NCI-H510A treated with DMSO at 0.1 percent for 48 hours (cell line): ENCODE results near the gene BRD9.
"Not testable (repeated sequence)": the region's sequence is repeated elsewhere in the genome, so short reads cannot be mapped to it uniquely, and the experiment has no call there.

Source experiments
- DNase-seq: peaks from one replicate; lab custom pipeline; 2025; lab: John Stamatoyannopoulos, UW

BRD9 gene

GRCh38 chr5:856531-857425 is 35.8 kb downstream of the BRD9 start:
- no peak for DNase-seq

- no peak for DNase-seq
Measured at GRCh38 chr5:855771-856530, 36.6 kb downstream of the BRD9 start.

GRCh38 chr5:854966-855743 is 37.4 kb downstream of the BRD9 start:
- DNase-seq, result no peak

DNA sequence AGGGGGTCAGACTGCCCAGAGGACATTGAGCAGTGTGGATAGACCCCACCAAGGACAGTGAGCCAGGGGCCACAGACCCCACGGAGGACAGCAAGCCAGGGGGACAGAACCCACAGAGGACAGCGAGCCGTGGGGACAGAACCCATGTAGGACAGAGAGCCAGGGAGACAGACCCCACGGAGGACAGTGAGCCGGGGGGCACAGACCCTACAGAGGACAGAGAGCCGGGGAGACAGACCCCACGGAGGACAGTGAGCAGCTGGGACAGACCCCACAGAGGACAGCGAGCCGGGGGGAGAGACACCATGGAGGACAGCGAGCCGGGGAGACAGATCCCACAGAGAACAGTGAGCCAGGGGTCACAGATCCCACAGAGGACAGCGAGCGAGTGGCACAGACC is 38.4 kb downstream of the BRD9 start:
- DNase-seq, result no peak

DNA sequence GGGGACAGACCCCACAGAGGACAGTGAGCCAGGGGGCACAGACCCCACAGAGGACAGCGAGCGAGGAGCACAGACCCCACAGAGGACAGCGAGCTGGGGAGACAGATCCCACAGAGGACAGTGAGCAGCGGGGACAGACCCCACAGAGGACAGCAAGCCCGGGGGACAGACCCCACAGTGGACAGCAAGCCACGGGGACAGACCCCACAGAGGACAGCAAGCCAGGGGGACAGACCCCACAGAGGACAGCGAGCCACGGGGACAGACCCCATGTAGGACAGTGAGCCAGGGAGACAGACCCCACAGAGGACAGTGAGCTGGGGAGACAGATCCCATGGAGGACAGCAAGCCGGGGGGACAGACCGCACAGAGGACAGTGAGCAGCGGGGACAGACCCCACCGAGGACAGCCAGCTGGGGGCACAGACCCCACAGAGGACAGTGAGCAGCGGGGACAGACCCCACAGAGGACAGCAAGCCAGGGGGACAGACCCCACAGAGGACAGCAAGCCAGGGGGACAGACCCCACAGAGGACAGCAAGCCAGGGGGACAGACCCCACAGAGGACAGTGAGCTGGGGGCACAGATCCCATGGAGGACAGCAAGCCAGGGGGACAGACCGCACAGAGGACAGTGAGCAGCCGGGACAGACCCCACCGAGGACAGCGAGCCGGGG is 39.0 kb downstream of the BRD9 start:
- DNase-seq, result not testable (repeated sequence)

- DNase-seq, result no peak
Measured at GRCh38 chr5:852431-853401, 39.9 kb downstream of the BRD9 start.

DNA sequence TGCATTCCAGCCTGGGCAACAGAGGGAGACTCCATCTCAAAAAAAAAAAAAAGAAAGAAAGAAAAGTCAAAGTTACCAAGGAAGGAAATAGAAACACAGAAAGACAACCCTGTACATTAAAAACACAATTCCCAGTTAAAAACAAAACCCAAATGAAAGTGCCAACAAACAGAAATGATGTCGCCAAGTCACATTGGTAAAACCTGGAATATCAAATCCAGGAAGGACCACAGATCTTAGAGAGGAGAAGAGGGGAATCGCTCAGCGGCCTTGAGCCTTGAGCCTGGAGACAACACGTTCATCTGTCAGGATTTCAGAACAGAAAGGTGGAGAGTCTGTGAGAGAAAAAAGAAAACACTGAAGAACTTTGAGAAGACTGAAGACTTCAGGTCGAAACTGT is 40.6 kb downstream of the BRD9 start:
- DNase-seq, result no peak

- DNase-seq, result no peak
Measured at GRCh38 chr5:851553-851952, 41.0 kb downstream of the BRD9 start.

- DNase-seq, result no peak
Measured at GRCh38 chr5:851076-851475, 41.5 kb downstream of the BRD9 start.

DNA sequence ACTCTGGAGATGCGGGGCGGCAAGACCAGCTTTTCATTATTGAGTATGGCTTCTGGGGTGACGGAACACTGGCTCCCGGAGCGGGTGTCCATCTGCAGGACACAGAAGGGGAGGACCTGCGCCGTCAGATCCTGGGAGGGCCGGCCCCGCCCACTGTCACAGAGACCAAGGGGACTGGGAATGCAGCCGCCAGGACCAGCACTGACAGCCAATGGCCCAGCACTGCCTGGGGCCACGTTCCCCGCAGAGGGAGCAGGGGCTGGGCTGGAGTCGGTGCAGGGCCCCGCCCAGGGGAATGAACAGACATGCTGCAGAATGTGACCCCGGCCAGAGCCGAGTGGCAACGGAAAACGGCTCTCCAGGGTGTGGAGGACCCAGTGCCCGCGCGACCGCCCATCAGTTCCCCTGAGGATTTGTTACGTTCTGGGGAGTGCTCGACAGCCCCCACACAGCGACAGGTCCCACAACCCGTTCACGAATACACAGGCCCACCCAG is 42.0 kb downstream of the BRD9 start, which contains the start of gene ZDHHC11:
Gene ZDHHC11, minus strand, starts transcription at position 476 of the 496 bp plus-strand sequence. Its CDS starts 384 bp downstream, at position 92.
- no peak for DNase-seq

- no peak for DNase-seq
Measured at GRCh38 chr5:849651-850301, 42.8 kb downstream of the BRD9 start.

- DNase-seq, result no peak
Measured at GRCh38 chr5:848671-849111, 43.9 kb downstream of the BRD9 start.

GRCh38 chr5:847736-848135 is 44.9 kb downstream of the BRD9 start:
- not testable (repeated sequence) for DNase-seq

DNA sequence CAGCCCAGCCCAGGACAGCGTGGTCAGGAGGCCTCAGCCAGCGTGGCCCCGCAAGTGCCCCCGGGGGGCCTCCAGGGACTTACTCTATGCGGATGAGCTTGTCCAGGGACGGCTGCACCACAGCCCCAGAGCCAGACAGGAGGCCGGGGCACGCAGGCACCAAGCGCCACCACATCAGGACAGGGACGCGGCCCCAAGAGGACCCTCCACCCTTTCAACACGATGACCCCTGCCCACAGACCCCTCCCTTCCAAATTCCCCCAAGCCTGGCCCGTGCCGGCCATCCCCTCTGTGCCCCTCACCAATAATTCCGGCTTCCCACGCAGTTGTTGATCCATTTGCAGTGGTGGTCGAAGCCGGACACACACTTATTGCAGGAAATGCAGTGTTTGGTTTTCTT is 45.4 kb downstream of the BRD9 start:
- not testable (repeated sequence) for DNase-seq

- DNase-seq, result not testable (repeated sequence)
Measured at GRCh38 chr5:846602-847091, 46.0 kb downstream of the BRD9 start.

DNA sequence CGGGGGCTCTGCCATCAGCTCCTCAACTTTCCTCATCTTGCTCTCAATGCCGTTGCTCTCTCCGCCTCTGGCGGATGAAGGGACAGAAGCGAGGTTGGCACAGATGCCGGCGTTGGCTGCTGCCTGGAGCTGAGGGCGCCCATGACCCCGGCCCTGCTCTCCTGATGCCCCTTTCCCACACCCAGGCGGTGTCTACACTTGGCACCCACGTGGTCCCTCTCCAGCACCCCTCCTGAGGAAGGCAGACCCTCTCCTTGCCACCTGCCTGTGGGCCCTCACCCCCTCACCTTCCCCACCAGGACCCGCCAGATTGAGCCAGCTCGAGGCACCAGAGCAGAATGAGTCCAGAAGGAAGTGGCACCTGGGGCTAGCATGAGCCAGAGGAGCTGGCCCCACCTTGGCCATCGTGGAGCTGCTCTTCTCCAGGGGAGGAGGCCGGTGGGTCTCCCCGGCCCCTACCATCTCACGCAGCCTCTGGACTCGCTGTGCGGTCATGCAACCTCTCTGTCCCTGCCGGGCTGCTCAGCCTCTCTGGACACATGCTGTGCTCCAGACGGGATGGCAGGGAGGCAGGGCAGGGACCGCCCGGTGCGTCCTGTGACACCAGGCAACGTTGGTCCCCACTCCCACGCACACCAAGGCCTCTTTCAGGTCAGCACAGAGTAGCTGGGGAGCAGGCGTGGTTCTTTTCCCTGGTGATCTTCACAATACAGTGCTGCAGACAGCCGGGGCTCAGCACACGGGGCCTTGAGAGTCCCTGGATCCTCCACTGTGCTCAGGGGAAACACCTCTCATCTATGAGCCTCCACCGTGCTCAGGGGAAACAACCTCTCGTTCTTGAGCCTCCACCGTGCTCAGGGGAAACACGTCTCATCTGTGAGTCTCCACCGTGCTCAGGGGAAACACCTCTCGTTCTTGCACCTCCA is 46.7 kb downstream of the BRD9 start:
- not testable (repeated sequence) for DNase-seq

DNA sequence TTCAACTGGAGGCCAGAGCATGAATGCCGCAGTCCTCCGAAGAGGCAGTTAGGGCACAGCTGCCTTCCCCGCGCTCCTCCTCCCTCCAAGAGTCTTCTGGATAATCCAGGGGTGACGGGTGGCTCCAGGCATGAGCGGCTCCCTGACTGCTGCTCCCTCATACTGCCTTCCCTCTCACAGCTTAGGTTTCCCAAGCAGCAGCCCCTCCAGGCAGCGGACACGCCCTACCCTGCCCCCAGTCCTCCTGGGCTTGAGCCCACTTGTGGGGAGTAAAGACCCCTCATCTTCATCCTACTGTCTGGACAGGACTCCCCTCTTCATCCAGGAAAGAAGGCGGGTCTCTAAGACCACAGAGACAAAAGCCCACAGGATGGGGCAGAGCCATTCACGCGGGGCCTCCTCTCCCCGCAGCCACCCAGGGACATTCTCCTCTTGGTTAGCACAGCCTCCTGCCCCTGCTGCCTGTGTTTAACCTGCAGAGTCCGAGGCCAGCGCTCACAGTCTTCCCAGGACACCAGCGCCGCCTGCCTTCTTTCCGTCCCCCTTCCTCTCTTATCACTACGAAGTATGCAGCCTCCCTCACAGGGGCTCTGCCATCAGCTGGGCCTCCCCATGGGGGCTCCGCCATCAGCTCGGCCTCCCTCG is 47.4 kb downstream of the BRD9 start:
- DNase-seq, result not testable (repeated sequence)

DNA sequence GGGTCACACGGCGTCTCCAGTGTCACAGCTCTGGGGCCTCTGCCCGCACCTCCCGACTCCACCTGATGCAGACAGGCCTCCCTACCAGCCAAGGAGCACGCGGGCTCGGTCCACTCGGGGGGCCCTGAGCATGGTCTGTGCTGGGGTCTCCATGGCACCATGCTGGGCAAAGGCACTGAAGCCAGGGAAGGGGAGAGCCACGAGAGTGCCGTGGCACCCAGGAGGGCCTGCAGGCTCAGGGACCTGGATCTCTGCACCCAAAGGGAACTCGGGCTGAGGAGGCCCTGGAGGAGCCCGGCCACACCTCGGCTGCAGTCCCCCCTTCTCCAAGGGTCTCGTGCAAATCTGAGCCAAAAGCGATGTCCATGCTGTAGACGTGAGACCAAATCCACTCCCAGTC is 48.2 kb downstream of the BRD9 start:
- DNase-seq, result not testable (repeated sequence)
